NB4 (cell line): ENCODE measurements around the gene ARL4C.

Source experiments
- DNase-seq: peaks from one replicate; pipeline ENCODE4 v3.0.0; 2010; ENCODE audit warnings: low read depth
- H3K4me3 ChIP-seq: one replicate; pipeline ENCODE4 v1.5.1; 2011; ENCODE audit warnings: mild to moderate bottlenecking, low read depth, low read length, moderate library complexity
- CTCF ChIP-seq: IDR thresholded peaks from one replicate; pipeline ENCODE4 v1.5.1; 2012; ENCODE audit warnings: low read depth, low read length
- MAX ChIP-seq: IDR thresholded peaks from 2 replicates; pipeline ENCODE4 v1.6.1; 2011; ENCODE audit warnings: low read depth, low read length
- MYC ChIP-seq: IDR thresholded peaks from 2 replicates; pipeline ENCODE4 v1.6.1; 2011; ENCODE audit warnings: low read depth, low read length
- POLR2A ChIP-seq: IDR thresholded peaks from 2 replicates; pipeline ENCODE4 v1.6.1; 2011; ENCODE audit warnings: mild to moderate bottlenecking; ENCODE audit not compliant: insufficient read length; ENCODE audit errors: extremely low read depth

ARL4C gene

GRCh38 chr2:234518986-234519642, 22.2 kb upstream of the ARL4C start:
- TF ChIP-seq MYC, result no peak
- no peak for TF ChIP-seq CTCF
- TF ChIP-seq MAX, result no peak
- TF ChIP-seq POLR2A, result no peak
- H3K4me3 ChIP-seq, result no peak overlapping the region
- DNase-seq, result no peak

- no peak for DNase-seq
- no peak overlapping the region for H3K4me3 ChIP-seq
- TF ChIP-seq MYC, result no peak
- no peak for TF ChIP-seq CTCF
- TF ChIP-seq MAX, result no peak
- no peak for TF ChIP-seq POLR2A
Measured at GRCh38 chr2:234517971-234518370, 21.1 kb upstream of the ARL4C start.

GRCh38 chr2:234514873-234515638, 18.2 kb upstream of the ARL4C start:
- TF ChIP-seq MAX, result no peak
- no peak for TF ChIP-seq CTCF
- no peak for TF ChIP-seq POLR2A
- TF ChIP-seq MYC, result no peak
- no peak overlapping the region for H3K4me3 ChIP-seq
- no peak for DNase-seq

GRCh38 chr2:234514099-234514498, 17.2 kb upstream of the ARL4C start:
- no peak for DNase-seq
- TF ChIP-seq MYC, result no peak
- TF ChIP-seq CTCF, result no peak
- no peak for TF ChIP-seq MAX
- no peak for TF ChIP-seq POLR2A
- no peak overlapping the region for H3K4me3 ChIP-seq

GRCh38 chr2:234512884-234513669, 16.2 kb upstream of the ARL4C start:
- no peak for DNase-seq
- TF ChIP-seq MYC (no peak), CTCF (no peak), POLR2A (no peak), MAX (no peak)
- no peak overlapping the region for H3K4me3 ChIP-seq
